ENCODE data around the gene CEP57.

The CEP57 gene

GRCh38 chr11:95821640-95822039 is 31.3 kb downstream of the CEP57 start:
- DNase-seq (ENCODE audit: low spot score) (no peak), ATAC-seq (ENCODE audit: low read depth) (no peak)
- no peak overlapping the region for H3K4me3 ChIP-seq (ENCODE audit: severe bottlenecking)
- H3K4me1 ChIP-seq (ENCODE audit: insufficient read depth, poor library complexity, severe bottlenecking), result no peaks in the 10 kb centered on the region
- H3K27ac ChIP-seq (ENCODE audit: poor library complexity, severe bottlenecking), result no peak overlapping the region
- H3K9me3 ChIP-seq (ENCODE audit: severe bottlenecking), result no peaks in the 10 kb centered on the region
- peaks cover 49% of the 10 kb centered on the region for H3K36me3 ChIP-seq (ENCODE audit: low read depth)
- no peaks in the 10 kb centered on the region for H3K27me3 ChIP-seq (ENCODE audit: insufficient read depth, poor library complexity, severe bottlenecking)
- TF ChIP-seq CTCF (IDR thresholded peaks at IDR 0.05; ENCODE audit: poor library complexity, severe bottlenecking), result no peak

GRCh38 chr11:95827696-95828095 is 37.4 kb downstream of the CEP57 start:
- no peak overlapping the region for H3K4me3 ChIP-seq (ENCODE audit: severe bottlenecking)
- no peak overlapping the region for H3K27ac ChIP-seq (ENCODE audit: poor library complexity, severe bottlenecking)
- no peaks in the 10 kb centered on the region for H3K4me1 ChIP-seq (ENCODE audit: insufficient read depth, poor library complexity, severe bottlenecking)
- H3K27me3 ChIP-seq (ENCODE audit: insufficient read depth, poor library complexity, severe bottlenecking), result no peaks in the 10 kb centered on the region
- H3K36me3 ChIP-seq (ENCODE audit: low read depth), result peaks cover 59% of the 10 kb centered on the region
- ATAC-seq (ENCODE audit: low read depth) (peak; percentile 50; the same call in 1 of the 3 replicates), DNase-seq (ENCODE audit: low spot score) (no peak)
- TF ChIP-seq CTCF (IDR thresholded peaks at IDR 0.05; ENCODE audit: poor library complexity, severe bottlenecking), result no peak
- H3K9me3 ChIP-seq (ENCODE audit: severe bottlenecking), result no peaks in the 10 kb centered on the region

- H3K9me3 ChIP-seq (ENCODE audit: severe bottlenecking), result no peaks in the 10 kb centered on the region
- no peaks in the 10 kb centered on the region for H3K27me3 ChIP-seq (ENCODE audit: insufficient read depth, poor library complexity, severe bottlenecking)
- TF ChIP-seq CTCF (IDR thresholded peaks at IDR 0.05; ENCODE audit: poor library complexity, severe bottlenecking), result no peak
- ATAC-seq (ENCODE audit: low read depth) (no peak; the same call in 2 of the 3 replicates), DNase-seq (ENCODE audit: low spot score) (no peak)
- H3K4me1 ChIP-seq (ENCODE audit: insufficient read depth, poor library complexity, severe bottlenecking), result no peaks in the 10 kb centered on the region
- H3K27ac ChIP-seq (ENCODE audit: poor library complexity, severe bottlenecking), result no peak overlapping the region
- peaks cover 76% of the 10 kb centered on the region for H3K36me3 ChIP-seq (ENCODE audit: low read depth)
- no peak overlapping the region for H3K4me3 ChIP-seq (ENCODE audit: severe bottlenecking)
Measured at GRCh38 chr11:95829580-95830259, 39.4 kb downstream of the CEP57 start.

- H3K27ac ChIP-seq (ENCODE audit: poor library complexity, severe bottlenecking), result no peak overlapping the region
- H3K36me3 ChIP-seq (ENCODE audit: low read depth), result peaks cover 91% of the 10 kb centered on the region
- no peaks in the 10 kb centered on the region for H3K9me3 ChIP-seq (ENCODE audit: severe bottlenecking)
- DNase-seq (ENCODE audit: low spot score) (no peak), ATAC-seq (ENCODE audit: low read depth) (no peak)
- H3K4me1 ChIP-seq (ENCODE audit: insufficient read depth, poor library complexity, severe bottlenecking), result no peaks in the 10 kb centered on the region
- H3K4me3 ChIP-seq (ENCODE audit: severe bottlenecking), result no peak overlapping the region
- no peak for TF ChIP-seq CTCF (IDR thresholded peaks at IDR 0.05; ENCODE audit: poor library complexity, severe bottlenecking)
- no peaks in the 10 kb centered on the region for H3K27me3 ChIP-seq (ENCODE audit: insufficient read depth, poor library complexity, severe bottlenecking)
Measured at GRCh38 chr11:95831198-95831883, 41.0 kb downstream of the CEP57 start.

GRCh38 chr11:95832763-95833162 is 42.5 kb downstream of the CEP57 start:
- ATAC-seq (ENCODE audit: low read depth) (no peak), DNase-seq (ENCODE audit: low spot score) (no peak)
- Histone ChIP-seq H3K4me1 (ENCODE audit: insufficient read depth, poor library complexity, severe bottlenecking) (no peaks in the 10 kb centered on the region), H3K27me3 (ENCODE audit: insufficient read depth, poor library complexity, severe bottlenecking) (no peaks in the 10 kb centered on the region), H3K9me3 (ENCODE audit: severe bottlenecking) (no peaks in the 10 kb centered on the region), H3K36me3 (ENCODE audit: low read depth) (peaks cover 96% of the 10 kb centered on the region), H3K27ac (ENCODE audit: poor library complexity, severe bottlenecking) (no peak overlapping the region), H3K4me3 (ENCODE audit: severe bottlenecking) (no peak overlapping the region)
- TF ChIP-seq CTCF (IDR thresholded peaks at IDR 0.05; ENCODE audit: poor library complexity, severe bottlenecking), result no peak
